GM12873 (cell line): Measurements from ENCODE around the gene RNGTT.

Source experiments
- TF ChIP-seq, protein P1 (sequence below): IDR thresholded peaks from 2 replicates; pipeline ENCODE4 v1.5.1; 2012; ENCODE audit warnings: low read depth, mild to moderate bottlenecking, moderate library complexity, low read length, control low read depth; ENCODE audit not compliant: insufficient read depth; ENCODE audit errors: missing control alignments

RNGTT gene

DNA sequence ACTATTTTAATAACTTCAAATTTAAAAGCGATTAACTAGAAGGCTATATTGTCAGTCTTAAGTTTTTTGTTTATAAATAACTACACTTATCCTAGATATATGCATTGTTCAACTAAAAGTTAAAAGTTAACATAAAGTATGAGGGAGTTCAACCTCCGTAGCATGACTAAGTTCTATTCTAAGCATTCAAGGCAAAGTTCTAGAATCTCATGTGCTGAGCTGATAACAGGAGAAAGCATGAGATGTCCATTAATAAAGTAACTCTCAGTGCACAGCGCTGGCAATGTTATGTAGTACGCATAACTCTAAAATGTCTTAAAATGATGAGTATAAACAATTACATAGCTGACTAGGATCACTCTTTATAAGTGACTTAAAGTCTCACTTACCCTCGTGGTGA is 264.8 kb downstream of the RNGTT start:
- TF ChIP-seq, protein P1, sequence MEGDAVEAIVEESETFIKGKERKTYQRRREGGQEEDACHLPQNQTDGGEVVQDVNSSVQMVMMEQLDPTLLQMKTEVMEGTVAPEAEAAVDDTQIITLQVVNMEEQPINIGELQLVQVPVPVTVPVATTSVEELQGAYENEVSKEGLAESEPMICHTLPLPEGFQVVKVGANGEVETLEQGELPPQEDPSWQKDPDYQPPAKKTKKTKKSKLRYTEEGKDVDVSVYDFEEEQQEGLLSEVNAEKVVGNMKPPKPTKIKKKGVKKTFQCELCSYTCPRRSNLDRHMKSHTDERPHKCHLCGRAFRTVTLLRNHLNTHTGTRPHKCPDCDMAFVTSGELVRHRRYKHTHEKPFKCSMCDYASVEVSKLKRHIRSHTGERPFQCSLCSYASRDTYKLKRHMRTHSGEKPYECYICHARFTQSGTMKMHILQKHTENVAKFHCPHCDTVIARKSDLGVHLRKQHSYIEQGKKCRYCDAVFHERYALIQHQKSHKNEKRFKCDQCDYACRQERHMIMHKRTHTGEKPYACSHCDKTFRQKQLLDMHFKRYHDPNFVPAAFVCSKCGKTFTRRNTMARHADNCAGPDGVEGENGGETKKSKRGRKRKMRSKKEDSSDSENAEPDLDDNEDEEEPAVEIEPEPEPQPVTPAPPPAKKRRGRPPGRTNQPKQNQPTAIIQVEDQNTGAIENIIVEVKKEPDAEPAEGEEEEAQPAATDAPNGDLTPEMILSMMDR, result no peak

DNA sequence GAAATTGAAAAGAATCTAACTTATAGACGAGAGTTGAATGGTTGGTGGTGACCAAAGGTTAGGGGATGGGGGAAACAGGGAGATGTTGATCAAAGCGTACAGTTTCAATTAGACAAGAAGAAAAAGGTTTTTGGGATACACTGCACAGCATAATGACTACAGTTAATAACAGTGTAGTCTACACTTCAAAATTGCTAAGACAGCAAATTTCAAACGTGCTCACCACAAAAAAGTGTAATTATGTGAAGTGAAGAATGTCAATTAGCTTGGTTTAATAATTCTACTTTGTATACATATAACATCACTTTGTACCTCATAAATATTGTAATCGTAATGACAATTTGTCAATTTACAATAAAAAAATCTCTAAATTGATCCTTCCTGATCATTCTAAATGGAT is 267.5 kb downstream of the RNGTT start:
- TF ChIP-seq, protein P1, result no peak

DNA sequence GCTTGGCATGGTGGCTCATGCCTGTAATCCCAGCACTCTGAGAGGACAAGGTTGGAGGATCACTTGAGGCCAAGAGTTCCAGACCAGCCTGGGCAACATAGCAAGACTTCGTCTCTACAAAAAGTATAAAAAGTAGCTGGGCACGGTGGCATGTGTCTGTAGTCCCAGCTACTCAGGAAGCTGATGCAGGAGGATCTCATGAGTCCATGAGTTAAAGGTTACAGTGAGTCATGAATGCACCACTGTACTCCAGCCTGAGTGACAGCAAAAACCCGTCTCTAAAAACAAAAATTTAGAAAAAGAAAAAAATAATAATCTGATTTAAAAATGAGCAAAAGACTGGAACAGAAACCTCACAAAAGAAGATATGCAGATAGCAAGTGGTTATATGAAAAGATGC is 279.7 kb downstream of the RNGTT start:
- TF ChIP-seq, protein P1, result no peak

DNA sequence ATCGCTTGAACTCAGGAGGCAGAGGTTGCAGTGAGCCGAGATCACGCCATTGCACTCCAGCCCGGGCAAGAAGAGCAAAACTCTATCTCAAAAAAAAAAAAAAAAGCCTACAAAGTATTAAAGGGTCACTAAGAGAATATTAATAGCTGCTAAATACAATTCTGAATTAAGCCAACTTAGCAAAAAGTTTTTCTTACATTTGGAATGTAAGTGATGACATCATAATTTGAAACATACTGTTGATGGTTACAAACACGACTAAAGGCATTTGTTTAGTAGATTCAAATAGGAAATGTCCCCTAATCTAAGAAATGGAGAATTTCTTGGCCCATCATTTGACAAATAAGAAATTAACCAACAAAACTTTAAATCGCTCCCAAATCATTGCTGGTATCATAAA is 282.8 kb downstream of the RNGTT start:
- TF ChIP-seq, protein P1, result no peak

DNA sequence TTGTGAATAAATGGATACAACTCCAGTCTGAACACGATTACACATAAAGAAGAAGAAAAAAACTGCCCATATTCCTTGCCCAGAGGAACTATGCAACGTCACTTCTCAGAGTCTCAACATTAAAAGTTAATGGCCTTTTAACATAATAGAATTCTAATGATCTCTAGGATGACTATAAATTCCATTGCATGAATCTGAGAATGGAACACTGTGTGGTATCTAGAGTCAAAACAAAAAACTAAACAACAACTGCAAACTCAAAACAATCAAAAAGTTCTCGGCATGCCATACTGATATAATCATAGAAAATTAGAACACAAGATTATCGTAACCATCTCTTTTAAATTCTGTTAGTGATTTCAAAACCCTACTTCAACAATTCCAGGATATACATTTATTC is 283.6 kb downstream of the RNGTT start:
- TF ChIP-seq, protein P1, result no peak

DNA sequence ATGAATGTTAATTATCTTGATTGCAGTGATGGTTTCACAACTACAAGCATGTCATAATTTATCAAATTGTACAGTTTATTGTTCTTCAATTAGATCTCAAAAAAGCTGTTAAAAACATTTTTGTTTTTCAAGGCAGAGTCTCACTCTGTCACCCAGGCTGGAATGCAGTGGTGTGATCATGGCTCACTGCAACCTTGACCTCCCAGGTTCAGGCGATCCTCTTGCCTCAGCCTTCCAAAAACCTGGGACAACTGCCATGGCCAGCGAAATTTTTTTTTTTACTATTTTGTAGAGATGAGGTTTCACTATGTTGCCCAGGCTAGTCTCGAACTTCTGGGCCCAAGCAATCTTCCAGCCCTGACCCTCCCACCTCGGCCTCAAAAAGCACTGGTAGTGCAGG is 286.1 kb downstream of the RNGTT start:
- TF ChIP-seq, protein P1, result no peak

DNA sequence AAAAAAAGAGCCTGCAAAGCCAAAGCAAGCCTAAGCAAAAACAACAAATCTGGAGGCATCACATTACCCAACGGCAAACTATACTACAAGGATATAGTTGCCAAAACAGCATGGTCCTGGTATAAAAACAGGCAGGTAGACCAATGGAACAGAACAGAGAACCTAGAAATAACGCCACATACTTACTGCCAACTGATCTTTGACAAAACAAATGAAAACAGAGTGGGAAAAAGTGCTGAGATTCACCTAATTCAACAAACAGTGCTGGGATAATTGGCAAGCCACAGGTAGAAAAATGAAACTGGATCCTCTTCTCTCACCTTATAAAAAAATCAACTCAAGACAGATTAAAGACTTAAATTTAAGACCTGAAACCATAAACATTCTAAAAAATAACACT is 291.8 kb downstream of the RNGTT start:
- TF ChIP-seq, protein P1, result no peak

DNA sequence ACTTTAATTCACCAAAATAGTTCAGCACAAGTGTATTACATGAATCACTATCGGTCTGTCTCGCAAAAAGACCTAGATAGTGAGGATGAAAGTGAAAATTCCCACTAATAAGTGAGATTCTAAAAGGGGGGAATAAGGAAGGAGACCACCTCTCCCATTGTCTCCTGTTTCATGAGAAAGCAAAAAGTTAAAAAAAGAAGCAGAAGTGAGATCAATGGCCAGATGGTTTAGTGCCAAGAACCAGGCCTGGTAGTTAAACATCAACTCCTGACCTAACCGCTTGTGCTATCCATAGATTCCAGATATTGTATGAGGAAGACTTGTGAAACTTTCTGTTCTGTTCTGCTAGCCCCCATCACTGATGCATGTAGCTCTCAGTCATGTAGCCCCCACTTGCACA is 293.0 kb downstream of the RNGTT start:
- TF ChIP-seq, protein P1, result no peak
